GM19240 (cell line): ENCODE measurements around the gene BPIFB6.

Experiments
- DNase-seq: peaks from one replicate; pipeline ENCODE4 v3.0.0; 2011; ENCODE audit warnings: low spot score; ENCODE audit not compliant: insufficient read length

The BPIFB6 gene

DNA sequence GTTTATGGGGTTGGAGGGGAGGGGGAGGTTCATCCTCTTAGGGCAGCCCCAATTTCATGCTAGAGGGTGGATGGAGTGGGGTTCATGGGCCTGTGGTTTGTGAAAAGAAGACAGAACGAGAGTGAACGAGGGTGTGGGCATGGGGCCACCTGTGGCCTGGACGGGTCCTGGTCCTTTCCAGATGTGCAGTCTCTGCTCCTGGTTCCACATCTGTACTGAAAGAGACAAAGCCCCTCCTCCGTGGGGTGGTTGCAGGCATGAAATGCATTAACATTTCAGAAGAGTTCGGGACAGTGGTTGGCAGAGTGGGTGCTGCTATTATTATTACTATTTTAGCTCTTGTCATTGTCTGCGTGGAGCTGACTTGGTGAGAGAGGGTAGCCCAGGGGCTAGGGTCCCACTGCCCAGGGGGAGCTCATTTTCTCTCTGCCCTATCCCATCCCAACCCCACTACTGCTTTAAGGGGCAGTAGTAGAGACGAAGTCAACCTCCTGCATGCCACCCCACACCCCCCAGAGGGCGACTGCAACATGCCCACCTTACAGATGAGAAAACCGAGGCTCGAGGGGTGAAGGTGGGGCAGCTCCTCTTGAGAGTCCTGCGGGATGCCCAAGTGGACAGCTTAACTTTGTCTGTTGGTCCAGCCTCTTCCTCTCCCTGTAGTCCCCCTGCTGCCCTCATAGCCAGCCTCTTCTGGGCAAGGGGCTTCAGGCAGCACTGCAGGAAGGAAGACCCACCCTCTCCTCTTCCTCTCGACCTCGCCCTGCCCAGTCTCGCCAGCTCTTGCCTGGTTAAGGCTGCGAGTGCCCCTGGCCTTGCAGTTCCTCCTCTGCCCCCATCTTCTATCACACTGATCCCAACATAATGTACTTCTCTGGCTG is 15.5 kb upstream of the BPIFB6 start:
- no peak for DNase-seq

DNA sequence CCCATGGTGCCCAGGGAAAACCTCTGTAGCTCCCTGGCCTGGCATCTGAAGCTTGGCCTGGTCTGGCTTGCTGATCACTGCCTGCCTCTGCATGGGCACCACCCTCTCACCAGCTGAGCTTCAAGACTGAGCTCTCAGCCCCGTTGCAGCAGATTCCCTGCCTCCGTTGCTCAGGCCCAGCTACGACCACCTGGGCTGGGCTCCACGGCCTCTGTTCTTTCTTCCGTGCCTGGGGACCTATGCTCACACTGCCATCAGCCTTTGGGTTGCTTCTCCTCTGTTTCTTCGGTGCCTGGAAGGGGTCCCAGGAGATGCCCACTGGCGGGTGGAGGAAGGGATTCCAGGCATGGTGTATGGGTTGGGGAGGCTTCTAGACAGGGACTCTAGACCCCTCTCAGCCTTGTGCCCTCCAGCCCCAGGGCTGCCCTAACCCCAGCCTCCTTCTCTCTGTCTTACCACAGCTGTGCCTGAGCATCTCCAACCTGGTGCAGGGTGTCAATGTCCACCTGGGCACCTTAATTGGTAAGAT is 14.8 kb upstream of the BPIFB6 start:
- DNase-seq, result no peak

DNA sequence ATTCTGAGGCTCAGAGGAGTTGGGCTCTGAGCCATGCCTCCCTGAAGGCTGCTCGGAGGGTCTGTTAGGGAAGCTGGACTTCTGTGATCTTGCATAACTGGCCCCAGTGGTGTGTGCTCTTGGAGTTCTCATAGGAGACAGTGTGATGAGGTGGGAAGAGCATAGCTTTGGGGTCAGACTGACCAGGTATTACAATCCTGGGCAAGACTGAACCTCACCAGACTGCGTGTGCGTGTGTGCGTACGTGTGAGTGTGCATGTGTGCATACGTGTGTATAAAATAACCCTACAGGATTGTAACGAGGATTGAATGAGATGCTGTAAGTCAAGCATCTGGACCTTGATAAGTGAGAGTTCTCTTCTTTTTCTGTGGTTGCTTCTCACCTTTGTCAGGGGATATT is 13.9 kb upstream of the BPIFB6 start:
- no peak for DNase-seq

DNA sequence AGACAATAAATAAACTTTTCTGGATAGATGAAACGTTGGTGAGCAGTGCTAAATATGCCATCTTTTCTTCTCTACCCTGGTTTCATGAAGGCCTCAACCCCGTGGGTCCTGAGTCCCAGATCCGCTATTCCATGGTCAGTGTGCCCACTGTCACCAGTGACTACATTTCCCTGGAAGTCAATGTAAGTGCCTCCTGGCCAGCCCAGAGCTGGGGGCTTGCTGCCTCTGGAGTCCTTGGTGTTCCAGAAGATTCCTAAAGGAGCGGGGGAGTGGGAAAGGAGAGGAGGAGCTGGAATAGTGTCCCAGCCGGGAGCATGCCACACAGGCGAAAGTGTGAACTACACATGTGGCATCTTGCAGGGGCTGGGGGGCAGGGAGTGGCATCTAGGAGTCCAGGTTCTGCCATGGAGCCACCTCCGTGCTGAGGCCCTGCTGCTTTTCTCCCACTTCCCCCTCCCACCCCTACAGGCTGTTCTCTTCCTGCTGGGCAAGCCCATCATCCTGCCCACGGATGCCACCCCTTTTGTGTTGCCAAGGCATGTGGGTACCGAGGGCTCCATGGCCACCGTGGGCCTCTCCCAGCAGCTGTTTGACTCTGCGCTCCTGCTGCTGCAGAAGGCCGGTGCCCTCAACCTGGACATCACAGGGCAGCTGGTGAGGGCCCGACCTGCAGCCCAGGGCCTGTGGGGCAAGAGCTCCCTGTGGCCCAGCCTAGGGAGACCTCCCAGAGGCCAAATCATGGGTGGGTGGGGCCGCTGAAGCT is 13.1 kb upstream of the BPIFB6 start:
- no peak for DNase-seq

DNA sequence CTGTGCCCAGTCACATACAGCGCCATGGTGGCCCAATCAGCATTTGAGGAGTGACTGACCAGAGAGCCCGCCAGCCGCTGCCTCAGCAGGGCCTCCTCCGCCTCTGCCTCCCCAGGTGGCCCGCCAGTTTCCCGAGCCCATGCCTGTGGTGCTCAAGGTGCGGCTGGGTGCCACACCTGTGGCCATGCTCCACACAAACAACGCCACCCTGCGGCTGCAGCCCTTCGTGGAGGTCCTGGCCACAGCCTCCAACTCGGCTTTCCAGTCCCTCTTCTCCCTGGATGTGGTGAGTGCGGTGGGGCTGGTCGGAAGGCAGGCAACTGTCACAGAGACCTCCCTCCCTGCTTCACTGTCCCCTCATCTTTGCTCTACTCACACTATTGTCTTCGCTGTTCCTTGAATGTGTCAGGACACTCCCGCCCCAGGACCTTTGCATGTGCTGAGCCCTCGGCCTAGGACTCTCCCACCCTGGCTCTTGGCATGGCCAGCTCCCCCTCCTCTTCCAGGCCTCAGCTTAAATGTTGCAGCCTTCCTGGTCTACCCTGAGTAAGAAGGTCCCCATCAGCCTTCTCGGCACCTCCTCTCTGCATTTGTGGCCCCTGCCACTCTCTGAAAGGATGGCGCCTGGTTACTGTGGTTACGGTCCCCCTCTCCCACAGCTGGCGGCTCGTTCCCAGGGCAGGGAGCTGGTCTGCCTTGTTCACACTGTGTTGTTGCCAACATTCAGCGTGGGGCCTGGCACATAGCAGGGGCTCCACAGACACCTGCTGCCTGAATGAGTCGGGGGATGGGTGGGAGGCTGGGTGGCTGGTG is 11.8 kb upstream of the BPIFB6 start:
- no peak for DNase-seq

DNA sequence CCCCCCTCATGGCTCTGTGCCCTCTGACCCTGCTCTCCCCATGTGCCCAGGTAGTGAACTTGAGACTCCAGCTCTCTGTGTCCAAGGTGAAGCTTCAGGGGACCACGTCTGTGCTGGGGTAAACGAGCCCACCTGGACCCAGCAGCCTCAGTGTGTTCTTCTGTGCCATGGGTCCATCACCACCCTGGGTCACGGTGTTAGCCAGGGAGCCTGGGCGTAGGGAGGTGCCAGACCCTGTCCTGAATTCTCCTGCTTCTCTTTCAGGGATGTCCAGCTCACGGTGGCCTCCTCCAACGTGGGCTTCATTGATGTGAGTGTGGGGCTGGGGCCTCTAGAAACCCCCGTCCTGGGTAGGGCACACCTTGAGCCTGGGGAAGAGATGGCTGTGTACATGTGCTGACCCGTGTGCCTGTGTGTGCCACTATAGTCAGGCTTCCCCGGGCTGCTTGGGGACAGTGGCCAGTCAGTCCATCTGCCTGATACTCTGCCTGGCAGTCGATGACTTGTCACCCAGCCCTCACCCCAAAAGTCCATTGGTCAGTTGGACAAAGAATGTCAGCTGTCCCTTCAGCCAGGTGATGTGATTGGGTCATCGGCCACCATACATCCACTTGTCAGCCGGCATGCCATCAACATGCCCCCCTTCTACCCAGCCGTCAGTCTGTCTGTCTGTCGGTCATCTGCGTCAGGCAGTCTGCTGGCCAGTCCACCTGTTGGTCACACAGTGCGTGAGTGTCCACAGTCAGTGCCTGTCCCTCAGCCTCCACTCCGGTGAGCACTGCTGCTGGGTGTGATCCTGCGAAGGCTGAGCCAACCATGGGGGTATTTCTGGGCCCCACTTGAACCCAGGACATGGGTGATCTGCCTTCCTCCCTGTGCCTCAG is 10.9 kb upstream of the BPIFB6 start:
- no peak for DNase-seq

DNA sequence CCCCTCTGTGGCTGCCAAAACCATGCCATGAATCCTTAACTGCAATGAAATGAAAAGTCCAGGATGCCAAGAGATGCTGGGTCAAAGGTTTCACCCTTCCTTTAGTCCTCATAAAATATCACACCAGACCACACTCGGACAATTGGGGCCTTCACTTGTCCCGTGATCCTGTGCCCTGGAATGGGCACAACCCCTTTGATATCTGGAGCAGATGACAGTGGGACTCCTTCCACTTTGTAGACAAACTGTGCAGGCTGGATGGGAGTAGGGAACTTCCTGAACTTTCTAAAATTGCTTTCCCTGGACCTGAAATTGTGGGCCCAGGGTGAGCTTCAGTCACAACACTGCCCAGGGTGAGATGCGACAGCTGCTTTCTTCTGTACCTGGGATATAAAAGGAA is 9.6 kb upstream of the BPIFB6 start:
- no peak for DNase-seq

DNA sequence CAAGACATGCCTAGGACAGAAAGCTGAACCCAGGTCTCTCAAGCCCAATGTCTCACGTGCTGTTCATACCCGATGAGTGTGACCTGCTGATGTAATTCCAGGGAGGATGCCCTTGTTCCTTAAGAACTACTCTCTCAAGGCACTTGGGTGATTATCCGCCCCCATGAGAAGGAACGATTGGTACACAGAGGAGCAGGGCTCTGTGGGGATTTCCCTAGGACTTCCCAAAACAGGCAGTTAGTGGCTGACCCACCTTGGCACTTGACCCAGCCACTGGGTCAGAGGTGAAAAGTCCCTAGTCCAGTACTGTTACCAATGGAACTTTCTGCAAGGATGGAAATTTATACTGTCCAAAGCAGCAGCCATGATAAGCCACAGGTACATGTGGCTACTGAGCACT is 9.2 kb upstream of the BPIFB6 start:
- no peak for DNase-seq

DNA sequence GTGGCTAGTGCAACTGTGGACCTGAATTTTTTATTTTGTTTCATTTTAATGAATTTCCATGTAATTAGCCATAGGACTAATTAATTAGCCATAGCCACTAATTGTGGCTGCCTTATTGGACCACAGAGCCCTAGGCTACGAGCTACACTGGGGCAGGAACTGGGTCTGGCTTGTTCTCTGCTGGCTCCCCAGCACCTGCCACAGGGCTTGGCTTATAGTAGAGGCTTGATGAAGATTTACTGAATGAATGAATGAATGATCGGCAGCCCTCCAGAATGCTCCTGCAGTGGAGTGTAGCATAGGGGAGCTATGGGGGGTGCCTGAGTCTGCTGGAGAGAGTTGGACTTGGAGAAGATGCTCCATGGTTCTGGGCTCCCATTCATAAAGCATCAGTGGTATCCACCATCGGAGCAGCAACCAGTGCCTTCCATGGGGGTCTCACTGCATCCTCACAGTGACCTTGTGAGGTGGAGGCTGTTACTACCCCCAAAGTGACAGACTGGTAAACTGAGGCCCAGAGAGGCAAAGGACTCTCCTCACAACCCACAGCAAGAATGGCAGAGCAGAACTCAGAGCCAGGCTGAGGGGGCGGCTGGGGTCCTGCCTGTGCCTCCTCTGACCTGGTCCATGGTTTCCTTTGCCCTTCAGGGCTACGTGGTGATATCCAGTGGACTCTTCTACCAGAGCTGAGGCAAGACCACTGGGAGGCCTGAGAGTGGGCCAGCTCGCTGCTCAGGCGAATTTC is 8.6 kb upstream of the BPIFB6 start:
- DNase-seq, result no peak

DNA sequence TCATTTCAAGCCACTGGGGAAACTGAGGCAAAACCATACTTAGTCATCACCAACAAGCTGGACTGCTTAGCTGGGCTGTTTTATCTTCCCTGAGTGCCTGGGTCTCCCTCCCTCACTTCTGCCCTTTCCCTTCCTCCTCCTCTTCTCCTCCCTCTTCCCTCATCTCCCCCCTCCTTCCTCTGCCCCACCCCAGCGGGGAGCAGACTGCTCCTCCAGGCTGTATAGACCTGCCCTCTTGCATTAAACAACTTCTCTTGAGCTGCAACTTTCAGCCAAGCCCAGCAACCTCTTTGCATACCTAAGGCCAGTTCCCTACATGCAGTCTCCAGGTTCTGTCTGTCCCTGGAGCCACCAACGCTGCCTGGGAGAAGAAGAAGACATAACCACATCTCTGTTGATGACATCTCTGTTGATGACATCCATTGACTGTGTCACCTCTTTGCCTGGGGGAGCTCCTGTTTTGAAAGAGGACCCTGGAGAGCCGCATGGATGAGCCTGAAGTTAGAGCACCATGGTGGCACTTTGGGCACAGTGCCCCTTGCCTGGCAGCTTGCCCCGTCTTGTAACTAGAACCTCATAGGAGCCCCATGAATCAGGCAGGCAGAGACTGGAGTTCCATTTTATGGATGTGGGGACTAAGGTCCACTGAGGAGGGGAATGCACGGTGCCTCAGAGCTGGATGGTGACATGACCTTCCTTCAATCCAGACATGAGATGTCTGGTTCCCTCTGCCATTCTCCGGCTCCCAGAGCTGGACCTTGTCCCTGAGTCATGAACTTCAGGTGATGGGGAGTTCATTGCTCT is 7.8 kb upstream of the BPIFB6 start:
- DNase-seq, result no peak

DNA sequence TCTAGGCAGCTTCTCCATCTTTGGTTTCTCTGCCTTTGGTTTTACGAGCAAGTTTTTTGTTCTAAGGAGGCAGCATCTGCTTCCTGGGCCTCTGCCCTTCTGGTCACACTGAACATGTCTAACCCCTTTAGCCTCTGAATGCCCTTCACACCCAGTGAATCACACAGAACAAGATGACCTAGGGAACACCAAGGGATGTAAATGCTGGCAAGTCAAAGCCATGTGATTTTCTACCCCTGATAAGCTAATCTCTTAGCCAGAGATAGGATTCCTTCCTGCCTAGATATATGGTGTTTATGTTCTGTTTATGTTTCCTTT is 7.2 kb upstream of the BPIFB6 start:
- DNase-seq, result no peak

DNA sequence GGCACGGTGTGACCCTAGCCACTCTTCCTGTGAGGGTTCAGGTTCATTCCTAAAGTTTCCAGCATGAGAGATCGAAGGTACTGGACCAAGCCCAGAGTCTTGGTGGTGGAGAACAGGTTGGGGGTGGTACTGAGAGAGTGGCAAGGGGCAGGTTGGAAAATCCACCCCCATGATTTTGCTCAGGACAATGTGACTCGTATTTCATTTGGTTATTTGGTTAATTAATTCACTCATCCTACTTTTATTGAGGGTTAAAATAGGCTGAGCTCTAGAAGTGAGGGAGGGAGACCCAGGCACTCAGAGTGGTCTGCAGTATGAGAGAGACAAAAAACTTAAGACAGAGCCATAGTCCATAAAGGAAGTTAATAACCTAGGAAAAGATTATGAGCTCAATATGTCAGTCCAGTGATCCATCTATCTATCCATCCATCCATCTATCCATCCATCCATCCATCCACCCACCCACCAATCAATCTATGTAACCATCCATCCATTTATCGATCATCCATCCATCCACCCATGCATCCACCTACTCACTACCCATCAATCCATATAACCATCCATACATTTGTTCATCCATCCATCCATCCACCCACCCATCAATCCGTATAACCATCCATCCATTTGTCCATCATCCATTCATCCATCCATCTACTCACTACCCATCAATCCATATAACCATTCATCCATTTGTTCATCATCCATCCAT is 6.7 kb upstream of the BPIFB6 start:
- no peak for DNase-seq

DNA sequence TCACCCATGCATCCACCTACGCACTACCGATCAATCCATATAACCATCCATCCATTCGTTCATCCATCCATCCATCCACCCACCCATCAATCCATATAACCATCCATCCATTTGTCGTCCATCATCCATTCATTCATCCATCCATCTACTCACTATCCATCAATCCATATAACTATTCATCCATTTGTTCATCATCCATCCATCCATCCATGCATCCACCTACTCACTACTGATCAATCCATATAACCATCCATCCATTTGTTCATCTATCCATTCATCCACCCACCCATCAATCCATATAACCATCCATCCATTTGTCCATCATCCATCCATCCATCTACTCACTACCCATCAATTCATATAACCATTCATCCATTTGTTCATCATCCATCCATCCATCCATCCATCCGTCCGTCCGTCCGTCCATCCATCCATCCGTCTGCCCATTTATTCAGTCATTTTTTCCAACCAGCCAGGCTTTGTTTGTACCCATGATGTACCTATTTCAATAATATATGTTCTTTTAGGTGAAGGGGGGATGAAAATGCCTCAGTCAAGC is 6.1 kb upstream of the BPIFB6 start:
- no peak for DNase-seq

DNA sequence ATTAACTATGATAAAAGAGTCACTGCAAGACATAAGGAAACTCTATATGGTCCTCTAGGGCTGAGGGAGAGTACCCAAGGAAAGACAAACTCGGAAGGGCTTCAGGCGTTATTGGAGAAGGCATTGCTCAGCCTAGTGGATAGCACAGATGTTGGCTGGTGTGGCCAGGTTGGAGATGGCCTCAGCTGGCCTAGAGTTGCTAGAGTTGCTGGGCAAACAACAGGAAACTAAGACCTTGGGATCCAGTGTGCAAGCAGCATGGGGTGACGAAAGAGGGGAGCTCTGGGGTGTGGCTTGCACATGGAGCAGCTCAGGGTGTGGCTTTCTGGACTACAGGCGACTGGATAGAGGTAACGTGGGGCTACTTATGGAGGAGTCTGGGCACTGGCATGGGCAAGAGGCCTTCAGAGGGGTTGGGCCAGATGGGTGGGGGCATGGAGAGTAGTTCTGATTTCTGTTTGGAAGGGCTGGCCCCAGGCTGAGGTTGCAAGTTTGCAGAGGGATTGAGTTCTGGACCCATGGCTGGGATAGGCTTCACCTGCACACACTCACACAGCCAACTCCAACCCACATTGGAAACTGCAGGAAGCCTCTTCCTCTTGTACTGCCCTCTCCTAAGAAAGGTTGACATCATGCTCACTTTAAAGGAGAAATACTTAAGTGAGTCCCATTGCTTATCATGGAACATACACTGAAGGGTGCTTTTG is 5.2 kb upstream of the BPIFB6 start:
- no peak for DNase-seq

DNA sequence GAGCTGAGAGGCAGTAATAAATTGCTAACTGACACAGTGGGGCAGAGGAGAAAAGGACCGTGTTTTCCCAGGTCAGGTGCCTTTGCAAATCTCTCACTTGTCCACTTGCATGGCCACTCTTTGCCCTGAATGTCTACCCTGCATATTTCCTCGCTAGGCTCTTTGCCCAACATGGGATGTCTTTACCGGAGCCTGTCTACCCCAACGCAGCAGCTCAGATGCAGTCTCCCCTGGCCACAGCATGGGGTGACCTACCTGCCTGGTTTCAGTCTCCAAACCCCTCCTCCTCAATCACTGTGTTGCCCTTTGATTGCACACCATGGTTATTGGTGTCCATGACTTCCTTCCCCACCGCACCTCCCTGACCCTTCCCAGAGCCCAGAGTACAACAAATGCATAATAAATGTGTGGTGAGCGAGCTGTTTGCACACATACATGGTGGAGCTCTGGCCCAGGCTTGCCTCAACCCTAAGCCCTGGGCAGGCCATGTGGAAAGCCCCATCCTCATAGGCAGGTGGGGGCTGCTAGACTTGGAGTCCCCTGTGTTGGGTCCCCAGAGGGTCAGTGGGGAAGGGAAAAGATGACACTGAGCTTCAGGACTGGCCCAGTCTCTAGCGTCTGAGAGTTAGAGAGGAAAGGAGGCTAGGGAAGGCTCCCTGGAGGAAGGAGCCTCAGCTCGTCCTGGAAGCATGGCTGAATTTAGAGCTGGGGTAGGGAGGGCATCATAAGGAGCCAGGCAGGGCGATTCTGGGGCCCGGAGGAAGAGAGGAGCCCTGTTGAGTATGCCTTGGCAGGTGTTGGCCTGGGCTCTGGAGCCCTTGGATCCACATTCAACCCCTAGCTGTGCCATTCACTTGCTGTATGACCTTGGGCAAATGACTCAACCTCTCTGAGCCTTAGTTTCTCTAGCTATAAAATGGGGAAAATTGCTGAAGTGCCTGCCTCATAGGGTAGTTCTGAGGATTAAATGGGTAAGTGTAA is 4.4 kb upstream of the BPIFB6 start:
- no peak for DNase-seq
